Psoas muscle (tissue), 8 donors: ENCODE data around the gene SORL1. TPM values are rescaled to one million over a fixed set of nuclear protein-coding genes. Genes with fewer than 3 reads are reported as not detected.

Source experiments
- ATAC-seq, 4 donors: fragments of 200-7000 bp; cut with Tn5 transposase; one replicate each; pipeline ENCODE4 v1.9.1; 2020; ENCODE audit warnings: moderate library complexity in 3 of 4, mild to moderate bottlenecking in 2 of 4
- DNase-seq, 2 donors: peaks; one replicate each; pipeline ENCODE4 v3.0.0-alpha.2; 2020
- H3K27ac ChIP-seq: fragments of 200-600 bp; one replicate; pipeline ENCODE4 v1.8.0; 2022
- H3K27me3 ChIP-seq, 3 donors: fragments of 200-600 bp in 1 of 3; one replicate each; pipeline versions ENCODE4 v1.6.1 to v1.8.0; 2013 to 2022; ENCODE audit warnings: low read length in 2 of 3, mild to moderate bottlenecking in 2 of 3, moderate library complexity in 1 of 3; ENCODE audit not compliant: insufficient read depth in 3 of 3
- H3K36me3 ChIP-seq, 2 donors: fragments of 200-600 bp in 1 of 2; one replicate each; pipeline versions ENCODE4 v1.6.1 to v1.8.0; 2013 to 2022; ENCODE audit warnings: low read depth in 1 of 2, mild to moderate bottlenecking in 1 of 2, moderate library complexity in 1 of 2; ENCODE audit not compliant: insufficient read depth in 1 of 2
- H3K4me1 ChIP-seq: fragments of 200-600 bp; one replicate; pipeline ENCODE4 v1.8.0; 2022
- H3K4me3 ChIP-seq: fragments of 200-600 bp; one replicate; pipeline ENCODE4 v1.8.0; 2022; ENCODE audit warnings: mild to moderate bottlenecking
- H3K9me3 ChIP-seq: fragments of 200-600 bp; one replicate; pipeline ENCODE4 v1.8.0; 2022
- whole genome bisulfite sequencing, 3 donors: extraction: QIAGEN DNeasy Blood & Tissue Kit; methylation state at CpG; one replicate each; pipeline versions ENCODE4 v1.1.6 to v1.1.7; 2013; 5-methylcytosine and 5-hydroxymethylcytosine counted together
- intact Hi-C, 2 donors: fragments of 100-400 bp; cut with DNase I; formaldehyde crosslinking; loops; one replicate each; pipeline versions ENCODE4 v1.11.0 to v1.14.2; 2022
- polyA plus RNA-seq, 3 donors: library from polyadenylated mRNA; stranded (reverse); fragments of 200-250 nt; gene quantifications; one replicate each; pipeline ENCODE4 v1.2.3, GENCODE V29; 2013
- total RNA-seq, 4 donors: library from RNA; stranded (reverse); fragmentation: NEBNext Ultra II Directional in 2 of 4; extraction: Animal tissue kit (Norgen Biotek cat#: 25700) in 2 of 4; gene quantifications; one replicate each; pipeline versions ENCODE4 v1.2.1 to v1.2.4, GENCODE V29; 2021 to 2023
- TF ChIP-seq, protein P1 (sequence below): fragments of 200-600 bp; IDR thresholded peaks from one replicate; pipeline ENCODE4 v1.8.0; 2022; ENCODE audit warnings: antibody characterized with exemption
- donor health status: healthy with polysubstance abuse.
- donor health status: DM: no; HTN: no; CAD: no; lungs with moderate emphysema.
- donor health status: Bipolar disorder and iron deficiency.
- donor health status: healthy.
- donor health status: DM: yes; HTN: yes; CAD: no.
- donor health status: DM: no; HTN: no; CAD: no.
- donor health status: DM: no; HTN: no; CAD: no.
- donor health status: DM: yes; HTN: yes; CAD: no.

SORL1 gene
- total and polyA plus RNA-seq, 7 donors: 0.07 to 3.3 (median 1.5) TPM

DNA sequence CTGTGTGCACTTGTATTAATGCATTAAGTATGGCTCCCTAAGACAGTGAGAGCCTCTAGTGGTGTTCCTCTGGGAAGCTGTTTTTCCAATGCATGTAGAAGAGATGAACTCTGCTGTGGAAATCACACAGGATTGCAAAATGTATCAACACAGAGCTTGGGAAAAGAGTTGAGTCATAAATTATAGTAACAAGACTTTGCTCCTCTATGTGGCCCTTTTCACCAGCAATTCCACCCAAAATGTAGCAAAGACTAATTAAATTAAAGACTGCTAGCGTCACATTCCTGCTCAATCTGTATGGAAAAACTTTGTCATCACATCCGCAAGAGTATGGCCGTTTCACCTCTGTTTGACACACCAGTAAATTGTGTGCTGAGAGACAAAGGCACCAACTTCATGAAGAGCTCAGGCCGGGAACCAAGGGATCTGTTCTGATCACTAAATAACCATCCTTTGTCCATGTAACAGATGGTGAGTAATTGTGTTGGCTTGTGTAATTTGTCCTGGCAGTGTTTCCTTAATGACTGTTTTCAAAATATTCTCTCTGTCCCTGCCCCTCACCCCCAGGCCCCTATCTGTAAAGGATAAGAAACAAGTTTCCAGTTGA lies 209.9 kb downstream of the SORL1 start:
- no peak overlapping the region for H3K4me3 ChIP-seq
- peak in 2 of 4 donors; percentile 27 to 33 for ATAC-seq
- H3K27ac ChIP-seq: no peak overlapping the region
- TF ChIP-seq, protein P1, sequence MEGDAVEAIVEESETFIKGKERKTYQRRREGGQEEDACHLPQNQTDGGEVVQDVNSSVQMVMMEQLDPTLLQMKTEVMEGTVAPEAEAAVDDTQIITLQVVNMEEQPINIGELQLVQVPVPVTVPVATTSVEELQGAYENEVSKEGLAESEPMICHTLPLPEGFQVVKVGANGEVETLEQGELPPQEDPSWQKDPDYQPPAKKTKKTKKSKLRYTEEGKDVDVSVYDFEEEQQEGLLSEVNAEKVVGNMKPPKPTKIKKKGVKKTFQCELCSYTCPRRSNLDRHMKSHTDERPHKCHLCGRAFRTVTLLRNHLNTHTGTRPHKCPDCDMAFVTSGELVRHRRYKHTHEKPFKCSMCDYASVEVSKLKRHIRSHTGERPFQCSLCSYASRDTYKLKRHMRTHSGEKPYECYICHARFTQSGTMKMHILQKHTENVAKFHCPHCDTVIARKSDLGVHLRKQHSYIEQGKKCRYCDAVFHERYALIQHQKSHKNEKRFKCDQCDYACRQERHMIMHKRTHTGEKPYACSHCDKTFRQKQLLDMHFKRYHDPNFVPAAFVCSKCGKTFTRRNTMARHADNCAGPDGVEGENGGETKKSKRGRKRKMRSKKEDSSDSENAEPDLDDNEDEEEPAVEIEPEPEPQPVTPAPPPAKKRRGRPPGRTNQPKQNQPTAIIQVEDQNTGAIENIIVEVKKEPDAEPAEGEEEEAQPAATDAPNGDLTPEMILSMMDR: no peak
- no peak for DNase-seq
- no peaks in the 10 kb centered on the region for H3K36me3 ChIP-seq
- 32 to 52% (median 43%) methylated on average over 4 of the region's 4 CpGs for WGBS, 3 donors
- intact Hi-C loops: no loop called here
- no peaks in the 10 kb centered on the region for H3K9me3 ChIP-seq
- H3K4me1 ChIP-seq: no peaks in the 10 kb centered on the region
- H3K27me3 ChIP-seq: no peaks in the 10 kb centered on the region

DNA sequence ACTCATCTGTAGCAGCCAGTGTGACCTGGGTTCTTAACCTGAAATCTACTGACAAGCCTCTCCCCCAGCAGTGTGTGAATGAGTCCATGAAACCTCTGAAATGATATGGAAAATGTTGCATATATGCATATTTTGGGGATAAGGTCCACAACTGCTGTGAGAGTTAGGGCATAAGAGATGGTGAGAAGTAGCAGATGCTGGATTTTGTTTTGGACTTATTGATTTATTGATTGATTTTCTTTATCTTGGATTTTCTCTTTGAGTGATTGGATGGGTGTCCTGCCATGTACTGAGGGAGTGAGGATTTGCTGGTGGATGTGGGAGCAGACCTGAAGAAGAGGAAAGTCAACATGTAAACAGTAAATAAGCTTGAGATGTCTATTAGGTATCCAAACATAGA lies 212.0 kb downstream of the SORL1 start:
- ATAC-seq: no peak

DNA sequence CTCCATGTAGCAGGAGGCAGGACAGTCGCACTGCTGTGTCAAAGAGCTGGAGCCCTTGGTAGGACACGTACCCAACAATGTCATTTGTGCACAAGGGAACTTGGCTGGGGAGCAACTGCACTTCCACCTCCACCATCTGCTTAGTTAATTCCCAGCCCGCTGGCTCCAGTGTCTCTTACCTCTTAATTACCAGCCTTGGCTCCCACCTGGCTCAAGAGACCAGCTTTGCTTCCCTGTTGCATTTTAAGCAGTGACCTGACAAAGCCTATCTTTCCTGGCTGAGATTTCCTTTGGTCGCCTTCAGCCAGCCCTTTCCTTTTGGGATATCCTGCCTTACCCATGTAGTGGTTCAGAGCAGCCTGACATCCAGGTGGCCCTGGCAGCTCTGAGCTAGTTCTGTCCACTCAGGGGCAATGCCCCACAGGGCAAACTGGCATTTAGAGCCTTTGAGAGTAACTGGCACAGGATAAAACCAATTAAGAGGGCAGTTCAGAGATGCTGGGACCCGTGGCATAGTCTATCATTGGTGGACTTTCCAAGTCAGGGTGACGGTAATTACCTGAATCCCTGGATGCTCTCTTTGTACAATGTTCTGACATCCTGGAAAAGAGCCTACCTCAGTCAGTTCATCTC lies 213.2 kb downstream of the SORL1 start:
- no peaks in the 10 kb centered on the region for H3K36me3 ChIP-seq
- no peak for ATAC-seq
- no peak for DNase-seq
- no peak overlapping the region for H3K27ac ChIP-seq
- 46 to 60% (median 48%) methylated on average over 6 of the region's 6 CpGs for WGBS, 3 donors
- no peaks in the 10 kb centered on the region for H3K27me3 ChIP-seq
- H3K4me3 ChIP-seq: no peak overlapping the region
- intact Hi-C loops: no loop called here
- no peaks in the 10 kb centered on the region for H3K9me3 ChIP-seq
- TF ChIP-seq, protein P1: no peak
- H3K4me1 ChIP-seq: no peaks in the 10 kb centered on the region

More for the DNA sequence above, 212.0 kb downstream of the SORL1 start:
- Histone ChIP-seq H3K9me3 (no peaks in the 10 kb centered on the region), H3K4me3 (no peak overlapping the region), H3K36me3 (no peaks in the 10 kb centered on the region), H3K27me3 (no peaks in the 10 kb centered on the region), H3K4me1 (no peaks in the 10 kb centered on the region), H3K27ac (no peak overlapping the region)
- intact Hi-C loops: no loop called here
- no peak for DNase-seq
- TF ChIP-seq, protein P1: no peak

DNA sequence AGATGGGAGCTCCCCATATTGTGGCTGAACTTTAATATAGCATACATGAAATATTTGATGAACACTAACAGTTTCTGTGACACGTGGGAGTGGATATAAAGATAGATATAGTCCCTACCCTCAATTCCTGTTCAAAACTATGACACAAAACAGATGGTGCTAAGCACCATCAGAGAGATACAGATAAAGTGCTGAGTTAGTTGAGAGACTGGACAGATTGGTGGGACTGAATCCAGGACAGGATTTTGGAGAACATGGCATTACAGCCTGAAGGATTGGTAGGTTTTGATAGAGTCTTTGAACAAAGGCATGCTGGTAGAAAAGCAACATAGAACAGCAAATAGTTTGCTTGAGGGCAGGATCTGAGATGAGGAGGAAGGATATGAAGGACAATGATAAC lies 215.7 kb downstream of the SORL1 start:
- TF ChIP-seq, protein P1: no peak
- intact Hi-C loops: no loop called here
- WGBS, 3 donors: 88 to 97% (median 89%) methylated on average over 1 of the region's 1 CpG
- no peaks in the 10 kb centered on the region for H3K4me1 ChIP-seq
- H3K9me3 ChIP-seq: no peaks in the 10 kb centered on the region
- no peak overlapping the region for H3K27ac ChIP-seq
- H3K4me3 ChIP-seq: no peak overlapping the region
- H3K27me3 ChIP-seq: no peaks in the 10 kb centered on the region
- ATAC-seq (no peak), DNase-seq (no peak)
- H3K36me3 ChIP-seq: no peaks in the 10 kb centered on the region

DNA sequence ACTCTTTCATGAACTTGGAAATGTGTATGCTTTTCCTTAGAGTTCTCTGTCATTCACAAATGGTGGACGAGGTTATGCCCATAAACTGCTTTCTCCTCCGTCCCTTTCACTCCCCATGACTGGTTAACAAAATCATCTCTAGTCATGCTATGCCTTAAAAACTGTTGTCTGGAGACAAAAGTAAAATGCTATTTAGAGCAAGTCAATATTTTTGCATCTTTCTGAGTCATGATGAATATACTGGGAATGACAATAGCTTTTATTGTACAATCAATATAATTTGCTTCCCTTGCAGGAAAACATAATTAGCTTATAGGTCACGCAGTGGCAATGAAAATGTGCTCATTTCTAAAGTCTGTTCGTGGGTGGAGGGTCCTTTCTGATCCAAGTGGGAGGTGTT lies 217.3 kb downstream of the SORL1 start:
- Histone ChIP-seq H3K4me1 (no peaks in the 10 kb centered on the region), H3K9me3 (no peaks in the 10 kb centered on the region), H3K27me3 (no peaks in the 10 kb centered on the region), H3K4me3 (no peak overlapping the region), H3K27ac (no peak overlapping the region), H3K36me3 (no peaks in the 10 kb centered on the region)
- ATAC-seq (no peak), DNase-seq (no peak)
- 75 to 88% (median 81%) methylated on average over 4 of the region's 4 CpGs for WGBS, 3 donors
- intact Hi-C loops: no loop called here
- TF ChIP-seq, protein P1: no peak
